Ascending aorta (tissue), 2 donors: ENCODE measurements around the gene SLC28A1. TPM values are rescaled to one million over a fixed set of nuclear protein-coding genes. Genes with fewer than 3 reads are reported as not detected.
"Not testable (repeated sequence)": the region's sequence is repeated elsewhere in the genome, so short reads cannot be mapped to it uniquely, and the experiment has no call there.

Experiments
- DNase-seq, 2 donors: peaks; one replicate each; pipeline ENCODE4 v3.0.0-alpha.2; 2019; ENCODE audit warnings: low spot score in 2 of 2
- H3K27ac ChIP-seq, 2 donors: fragments of 200-600 bp; sonication (generic); one replicate each; pipeline ENCODE4 v1.5.1; 2016 to 2017; ENCODE audit warnings: mild to moderate bottlenecking in 1 of 2
- H3K27me3 ChIP-seq: fragments of 200-600 bp; sonication (generic); one replicate; pipeline ENCODE4 v1.5.1; 2017
- H3K36me3 ChIP-seq, 2 donors: fragments of 200-600 bp; sonication (generic); one replicate each; pipeline ENCODE4 v1.5.1; 2016
- H3K4me1 ChIP-seq, 2 donors: fragments of 200-600 bp; sonication (generic); one replicate each; pipeline ENCODE4 v1.5.1; 2016 to 2017; ENCODE audit warnings: mild to moderate bottlenecking in 1 of 2
- H3K4me3 ChIP-seq, 2 donors: fragments of 200-600 bp; sonication (generic); one replicate each; pipeline ENCODE4 v1.5.1; 2016 to 2017; ENCODE audit warnings: mild to moderate bottlenecking in 1 of 2
- H3K9me3 ChIP-seq, 2 donors: fragments of 200-600 bp; sonication (generic); one replicate each; pipeline ENCODE4 v1.5.1; 2016
- CTCF ChIP-seq, 3 experiments: fragments of 200-600 bp in 2 of 3; fragments of 450-650 bp in 1 of 3; sonication (generic) in 2 of 3; IDR thresholded peaks; one replicate each; pipeline ENCODE4 v1.5.1; 2016 to 2019; ENCODE audit warnings: antibody characterized with exemption in 3 of 3, mild to moderate bottlenecking in 1 of 3, moderate library complexity in 1 of 3
- intact Hi-C: fragments of 100-400 bp; cut with DNase I; formaldehyde crosslinking; loops from one replicate; pipeline ENCODE4 v1.15.1; 2023
- total RNA-seq: library from RNA; depleted of rRNA; stranded (reverse); fragments of >200 nt; gene quantifications from one replicate; pipeline ENCODE4 v1.1.0, GENCODE V29; 2016

The SLC28A1 gene
- total RNA-seq, 1 donor from 2014 or later: not detected

- Histone ChIP-seq H3K9me3 (no peaks in the 10 kb centered on the region), H3K27me3 (no peaks in the 10 kb centered on the region), H3K36me3 (no peaks in the 10 kb centered on the region), H3K4me1 (peaks cover 0 to 8% of the 10 kb centered on the region in 2 donors), H3K4me3 (no peak overlapping the region), H3K27ac (no peak overlapping the region)
- no peak for TF ChIP-seq CTCF (IDR thresholded peaks at IDR 0.05)
- intact Hi-C loops: no loop called here
- DNase-seq: no peak
Observed at GRCh38 chr15:84985158-84985557, 100.7 kb downstream of the SLC28A1 start.

- H3K27ac ChIP-seq, H3K36me3 ChIP-seq, DNase-seq, H3K4me3 ChIP-seq, intact Hi-C loops, H3K27me3 ChIP-seq, H3K9me3 ChIP-seq: not testable (repeated sequence)
- peaks cover 3 to 17% of the 10 kb centered on the region in 2 donors for H3K4me1 ChIP-seq
Observed at GRCh38 chr15:84987351-84987750, 102.9 kb downstream of the SLC28A1 start.

GRCh38 chr15:84987949-84988624, 103.6 kb downstream of the SLC28A1 start:
- no peak for DNase-seq
- no peak for TF ChIP-seq CTCF (IDR thresholded peaks at IDR 0.05)
- Histone ChIP-seq H3K4me3 (no peak overlapping the region), H3K36me3 (no peaks in the 10 kb centered on the region), H3K27ac (no peak overlapping the region), H3K4me1 (peaks cover 3 to 22% of the 10 kb centered on the region in 2 donors), H3K9me3 (no peaks in the 10 kb centered on the region), H3K27me3 (no peaks in the 10 kb centered on the region)
- intact Hi-C loops: no loop called here

- no peak for TF ChIP-seq CTCF (IDR thresholded peaks at IDR 0.05)
- DNase-seq: no peak
- H3K9me3 ChIP-seq: no peaks in the 10 kb centered on the region
Observed at GRCh38 chr15:84988909-84989644, 104.6 kb downstream of the SLC28A1 start.

GRCh38 chr15:84990507-84990906, 106.0 kb downstream of the SLC28A1 start:
- Histone ChIP-seq H3K36me3 (no peaks in the 10 kb centered on the region), H3K9me3 (no peaks in the 10 kb centered on the region), H3K4me1 (peaks cover 3 to 18% of the 10 kb centered on the region in 2 donors), H3K27me3 (no peaks in the 10 kb centered on the region), H3K27ac (no peak overlapping the region), H3K4me3 (no peak overlapping the region)
- no peak for DNase-seq
- intact Hi-C loops: no loop called here
- TF ChIP-seq CTCF (IDR thresholded peaks at IDR 0.05): no peak

More at GRCh38 chr15:84988909-84989644, 104.6 kb downstream of the SLC28A1 start:
- Histone ChIP-seq H3K27ac (no peak overlapping the region), H3K27me3 (no peaks in the 10 kb centered on the region), H3K36me3 (no peaks in the 10 kb centered on the region), H3K4me3 (no peak overlapping the region), H3K4me1 (peaks cover 3 to 18% of the 10 kb centered on the region in 2 donors)
- intact Hi-C loops: no loop called here

DNA sequence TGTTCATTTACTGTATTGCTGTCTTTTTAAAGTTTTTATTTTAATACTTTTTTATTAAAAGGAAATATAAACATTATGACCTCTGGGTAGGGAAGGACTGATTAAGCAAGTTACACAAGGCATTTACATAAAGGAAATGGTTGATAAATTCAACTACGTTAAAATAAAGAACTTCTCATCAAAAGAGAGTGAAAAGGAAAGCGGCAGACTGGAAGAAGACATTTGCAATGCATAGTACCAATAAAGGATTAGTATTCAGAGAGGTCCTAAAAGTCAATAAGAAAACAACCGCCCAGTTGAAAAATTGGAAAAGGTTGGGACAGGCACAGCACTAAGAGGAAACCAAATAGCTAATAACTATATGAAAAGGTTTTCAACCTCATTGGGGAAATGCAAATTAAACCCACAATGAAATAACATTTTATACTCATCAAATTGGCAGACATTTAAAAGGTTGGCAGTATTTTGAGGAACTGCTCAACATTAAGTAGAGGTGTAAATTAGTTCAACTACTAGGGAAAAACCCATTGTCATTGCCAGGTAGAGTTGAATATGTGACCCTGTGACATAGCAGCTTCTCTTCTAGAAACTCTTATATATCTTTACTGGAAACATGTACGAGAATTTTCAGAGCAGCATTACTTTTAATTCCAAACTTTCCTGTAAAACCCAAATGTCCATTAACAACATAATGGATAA, 106.7 kb downstream of the SLC28A1 start:
- Histone ChIP-seq H3K27ac (no peak overlapping the region), H3K4me3 (no peak overlapping the region), H3K27me3 (no peaks in the 10 kb centered on the region), H3K4me1 (peaks cover 3 to 18% of the 10 kb centered on the region in 2 donors), H3K9me3 (no peaks in the 10 kb centered on the region), H3K36me3 (no peaks in the 10 kb centered on the region)
- no peak for DNase-seq
- intact Hi-C loops: no loop called here
- no peak for TF ChIP-seq CTCF (IDR thresholded peaks at IDR 0.05)
